ENCODE measurements around the gene CCDC88A. TPM values are rescaled to one million over a fixed set of nuclear protein-coding genes. Genes with fewer than 3 reads are reported as not detected.
"Not testable (repeated sequence)": the region's sequence is repeated elsewhere in the genome, so short reads cannot be mapped to it uniquely, and the experiment has no call there.

The CCDC88A gene
- total RNA-seq, 2 experiments from 2014 or later, result 14.8 to 15.8 TPM

- intact Hi-C loops (cut with micrococcal nuclease), result no loop called here
- Mint-ChIP-seq H3K4me3 (no peak overlapping the region), H3K27me3 (no peaks in the 10 kb centered on the region), H3K27ac (no peak overlapping the region), H3K4me1 (ENCODE audit: low read depth) (peaks cover 4% of the 10 kb centered on the region), H3K36me3 (ENCODE audit: low read depth) (peaks cover 24% of the 10 kb centered on the region), H3K9me3 (no peaks in the 10 kb centered on the region)
- DNase-seq, result no peak
- ChIA-PET CTCF (no interaction called here), POLR2A (no interaction called here)
- no peak for ATAC-seq
- TF ChIP-seq, protein P1, sequence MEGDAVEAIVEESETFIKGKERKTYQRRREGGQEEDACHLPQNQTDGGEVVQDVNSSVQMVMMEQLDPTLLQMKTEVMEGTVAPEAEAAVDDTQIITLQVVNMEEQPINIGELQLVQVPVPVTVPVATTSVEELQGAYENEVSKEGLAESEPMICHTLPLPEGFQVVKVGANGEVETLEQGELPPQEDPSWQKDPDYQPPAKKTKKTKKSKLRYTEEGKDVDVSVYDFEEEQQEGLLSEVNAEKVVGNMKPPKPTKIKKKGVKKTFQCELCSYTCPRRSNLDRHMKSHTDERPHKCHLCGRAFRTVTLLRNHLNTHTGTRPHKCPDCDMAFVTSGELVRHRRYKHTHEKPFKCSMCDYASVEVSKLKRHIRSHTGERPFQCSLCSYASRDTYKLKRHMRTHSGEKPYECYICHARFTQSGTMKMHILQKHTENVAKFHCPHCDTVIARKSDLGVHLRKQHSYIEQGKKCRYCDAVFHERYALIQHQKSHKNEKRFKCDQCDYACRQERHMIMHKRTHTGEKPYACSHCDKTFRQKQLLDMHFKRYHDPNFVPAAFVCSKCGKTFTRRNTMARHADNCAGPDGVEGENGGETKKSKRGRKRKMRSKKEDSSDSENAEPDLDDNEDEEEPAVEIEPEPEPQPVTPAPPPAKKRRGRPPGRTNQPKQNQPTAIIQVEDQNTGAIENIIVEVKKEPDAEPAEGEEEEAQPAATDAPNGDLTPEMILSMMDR (IDR thresholded peaks at IDR 0.05), result no peak
Observed at GRCh38 chr2:55242617-55243016, 177.0 kb downstream of the CCDC88A start.

GRCh38 chr2:55241582-55241981 lies 178.1 kb downstream of the CCDC88A start:
- DNase-seq; H3K27me3 Mint-ChIP-seq; H3K4me3 Mint-ChIP-seq; ATAC-seq; intact Hi-C loops (cut with micrococcal nuclease); POLR2A ChIA-PET; H3K27ac Mint-ChIP-seq; H3K4me1 Mint-ChIP-seq (ENCODE audit: low read depth); H3K9me3 Mint-ChIP-seq: not testable (repeated sequence)
- H3K36me3 Mint-ChIP-seq (ENCODE audit: low read depth), result peaks cover 21% of the 10 kb centered on the region
- CTCF ChIA-PET, result interaction anchor here (0.7 kb wide), 1 partner anchor 243 kb away, joined by 3 read pairs; no protein-coding TSS in a partner anchor

DNA sequence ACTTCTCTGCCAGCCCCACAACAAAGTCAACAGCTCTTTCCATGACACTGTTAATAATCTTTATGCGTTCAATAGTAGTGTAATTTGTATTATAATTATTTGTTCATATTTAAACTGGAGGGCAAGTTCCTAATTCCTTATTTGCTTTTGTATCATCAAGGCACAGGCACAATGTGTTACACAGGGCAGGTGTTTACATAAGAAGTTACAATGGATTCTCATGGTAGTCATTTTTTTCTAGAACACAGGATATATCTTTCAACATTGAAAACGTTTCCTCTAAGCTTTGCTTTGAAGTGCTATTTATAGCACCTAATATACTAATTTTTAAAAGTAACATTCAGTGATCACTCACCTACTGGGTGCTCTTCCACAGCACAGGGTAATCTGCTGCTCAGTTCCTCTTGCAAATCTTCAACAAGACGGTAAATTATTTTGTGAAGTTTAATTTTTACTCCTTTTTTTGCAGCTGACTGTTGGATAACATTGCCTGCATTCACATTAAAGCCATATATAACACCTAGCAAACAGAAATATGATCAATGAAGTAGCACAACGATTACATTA lies 179.9 kb downstream of the CCDC88A start:
- TF ChIP-seq, protein P1 (IDR thresholded peaks at IDR 0.05), result no peak
- Mint-ChIP-seq H3K9me3 (no peaks in the 10 kb centered on the region), H3K4me3 (no peak overlapping the region), H3K36me3 (ENCODE audit: low read depth) (peaks cover 34% of the 10 kb centered on the region), H3K27me3 (no peaks in the 10 kb centered on the region), H3K27ac (no peak overlapping the region), H3K4me1 (ENCODE audit: low read depth) (peaks cover 20% of the 10 kb centered on the region)
- ChIA-PET CTCF (no interaction called here), POLR2A (no interaction called here)
- ATAC-seq (no peak), DNase-seq (no peak)
- intact Hi-C loops (cut with micrococcal nuclease), result no loop called here

Other genes with a start within 250 kb of the CCDC88A start
- 1 to 10 TPM; 4.2 to 5.6 TPM for gene CLHC1, start 187.6 kb downstream of the CCDC88A start, total RNA-seq
- gene RPS27A, start 187.2 kb downstream of the CCDC88A start, total RNA-seq, result 1,000 to 10,000 TPM; 1,457 to 1,492 TPM
- 10 to 100 TPM; 50.5 to 51.1 TPM for gene MTIF2, start 150.6 kb downstream of the CCDC88A start, total RNA-seq
- 10 to 100 TPM; 28.8 to 29.1 TPM for gene CFAP36, start 99.9 kb upstream of the CCDC88A start, total RNA-seq
- 10 to 100 TPM; 70.5 to 80.6 TPM for gene PPP4R3B, start 197.8 kb upstream of the CCDC88A start, total RNA-seq